Ovary (tissue), 3 donors: ENCODE results near the gene OR52E2.

Experiments
- CTCF ChIP-seq, 3 donors: fragments of 450-650 bp in 2 of 3; fragments of 200-600 bp in 1 of 3; IDR thresholded peaks; one replicate each; pipeline versions ENCODE4 v1.5.1 to v1.8.0; 2016 to 2022; ENCODE audit warnings: antibody characterized with exemption in 3 of 3, mild to moderate bottlenecking in 1 of 3
- EP300 ChIP-seq: sonication (generic); formaldehyde crosslinking; IDR thresholded peaks from one replicate; pipeline ENCODE4 v1.6.1; 2017; ENCODE audit warnings: antibody characterized with exemption
- POLR2A ChIP-seq: fragments of 450-650 bp; IDR thresholded peaks from one replicate; pipeline ENCODE4 v1.6.1; 2017; ENCODE audit warnings: antibody characterized with exemption, mild to moderate bottlenecking, moderate library complexity
- donor health status: DM: no; HTN: no; CAD: no.

DNA sequence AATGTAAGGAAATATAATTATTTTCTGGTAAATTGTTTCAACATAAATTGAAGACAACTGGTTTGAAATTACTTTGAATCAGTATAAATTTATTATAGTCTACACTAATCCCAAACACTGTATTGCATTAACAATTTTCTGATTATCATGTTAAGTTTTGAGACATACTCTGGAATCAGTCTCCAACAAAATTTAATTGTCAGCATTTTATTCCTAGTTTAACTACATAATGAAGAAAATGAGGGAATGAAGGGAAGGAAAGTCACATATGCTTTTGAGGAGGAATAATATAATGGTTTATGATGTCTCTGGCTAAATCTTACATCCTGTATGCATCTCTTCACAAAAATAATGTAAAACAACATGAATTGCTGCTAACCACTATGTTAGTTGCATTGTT lies 24.2 kb upstream of the OR52E2 start:
- TF ChIP-seq EP300 (no peak), CTCF (IDR thresholded peaks at IDR 0.05) (no peak), POLR2A (no peak)
